ENCODE measurements around the gene MPPED1.

GRCh38 chr22:43553451-43554258 is 141.8 kb downstream of the MPPED1 start:
- TF ChIP-seq CTCF (IDR thresholded peaks at IDR 0.05) (no peak), POLR2A (IDR thresholded peaks at IDR 0.05) (no peak)
